DOHH2 (cell line): ENCODE data around the gene TMEM132A.

Experiments
- EZH2phosphoT487 ChIP-seq: fragments of 200-600 bp; sonication (generic); IDR thresholded peaks from 2 replicates; pipeline ENCODE4 v1.6.1; 2017; ENCODE audit warnings: borderline replicate concordance, mild to moderate bottlenecking, antibody characterized with exemption, low read length, moderate library complexity, mixed read lengths
- TF ChIP-seq, protein P1 (sequence below): fragments of 200-600 bp; sonication (generic); IDR thresholded peaks from one replicate; pipeline ENCODE4 v1.5.1; 2014; ENCODE audit warnings: antibody characterized with exemption, mild to moderate bottlenecking, low read depth, low read length; ENCODE audit not compliant: poor library complexity, severe bottlenecking

DNA sequence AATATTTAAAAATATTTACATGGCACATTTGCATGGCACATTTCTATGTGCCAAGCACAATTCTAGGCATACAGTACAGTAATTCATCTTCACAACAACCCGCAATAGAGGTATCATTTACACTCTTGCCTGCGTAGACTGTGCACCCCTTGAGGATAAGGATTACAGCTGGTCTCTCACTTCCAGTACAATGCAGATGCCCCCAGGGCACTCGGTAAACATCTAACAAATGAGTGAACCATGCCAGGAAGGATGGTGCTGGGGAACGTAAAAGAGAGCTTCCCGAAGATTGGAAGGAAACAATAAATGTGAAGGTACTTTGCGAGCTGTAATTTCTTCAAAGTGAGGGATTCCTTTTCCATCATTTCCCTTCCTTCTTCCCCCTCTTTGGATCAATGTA lies 19.2 kb upstream of the TMEM132A start:
- TF ChIP-seq, protein P1, sequence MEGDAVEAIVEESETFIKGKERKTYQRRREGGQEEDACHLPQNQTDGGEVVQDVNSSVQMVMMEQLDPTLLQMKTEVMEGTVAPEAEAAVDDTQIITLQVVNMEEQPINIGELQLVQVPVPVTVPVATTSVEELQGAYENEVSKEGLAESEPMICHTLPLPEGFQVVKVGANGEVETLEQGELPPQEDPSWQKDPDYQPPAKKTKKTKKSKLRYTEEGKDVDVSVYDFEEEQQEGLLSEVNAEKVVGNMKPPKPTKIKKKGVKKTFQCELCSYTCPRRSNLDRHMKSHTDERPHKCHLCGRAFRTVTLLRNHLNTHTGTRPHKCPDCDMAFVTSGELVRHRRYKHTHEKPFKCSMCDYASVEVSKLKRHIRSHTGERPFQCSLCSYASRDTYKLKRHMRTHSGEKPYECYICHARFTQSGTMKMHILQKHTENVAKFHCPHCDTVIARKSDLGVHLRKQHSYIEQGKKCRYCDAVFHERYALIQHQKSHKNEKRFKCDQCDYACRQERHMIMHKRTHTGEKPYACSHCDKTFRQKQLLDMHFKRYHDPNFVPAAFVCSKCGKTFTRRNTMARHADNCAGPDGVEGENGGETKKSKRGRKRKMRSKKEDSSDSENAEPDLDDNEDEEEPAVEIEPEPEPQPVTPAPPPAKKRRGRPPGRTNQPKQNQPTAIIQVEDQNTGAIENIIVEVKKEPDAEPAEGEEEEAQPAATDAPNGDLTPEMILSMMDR, result no peak
- TF ChIP-seq EZH2phosphoT487, result no peak
